ENCODE data around the gene SELENOP. TPM values are rescaled to one million over a fixed set of nuclear protein-coding genes. Genes with fewer than 3 reads are reported as not detected.

Gene SELENOP
- total and polyA plus RNA-seq, 9 donors, result 339 to 764 (median 590) TPM

- TF ChIP-seq POLR2A (IDR thresholded peaks at IDR 0.05), result no peak
- TF ChIP-seq EP300 (IDR thresholded peaks at IDR 0.05), result no peak
- no peak for TF ChIP-seq CTCF (IDR thresholded peaks at IDR 0.05)
- Histone ChIP-seq H3K4me3 (no peak overlapping the region), H3K27ac (no peak overlapping the region), H3K4me1 (ENCODE audit: insufficient read depth) (no peaks in the 10 kb centered on the region), H3K36me3 (no peaks in the 10 kb centered on the region), H3K9me3 (no peaks in the 10 kb centered on the region), H3K27me3 (no peaks in the 10 kb centered on the region)
- WGBS, 3 donors, result 68 to 80% (median 77%) methylated on average over 1 of the region's 1 CpG
- intact Hi-C loops (cut with DNase I), result no loop called here
- no peak for DNase-seq
Observed at GRCh38 chr5:42779083-42779482, 32.6 kb downstream of the SELENOP start.

- intact Hi-C loops (cut with DNase I), result no loop called here
- H3K36me3 ChIP-seq, result no peaks in the 10 kb centered on the region
- H3K27ac ChIP-seq, result no peak overlapping the region
- H3K27me3 ChIP-seq, result no peaks in the 10 kb centered on the region
- no peak overlapping the region for H3K4me3 ChIP-seq
- 81 to 85% (median 81%) methylated on average over 13 of the region's 13 CpGs for WGBS, 3 donors
- TF ChIP-seq CTCF (IDR thresholded peaks at IDR 0.05), result no peak
- no peak for TF ChIP-seq POLR2A (IDR thresholded peaks at IDR 0.05)
- no peak for TF ChIP-seq EP300 (IDR thresholded peaks at IDR 0.05)
- DNase-seq, result no peak
- H3K9me3 ChIP-seq, result no peaks in the 10 kb centered on the region
- H3K4me1 ChIP-seq (ENCODE audit: insufficient read depth), result no peaks in the 10 kb centered on the region
Observed at GRCh38 chr5:42772265-42772993, 39.3 kb downstream of the SELENOP start.

GRCh38 chr5:42770003-42770402 is 41.7 kb downstream of the SELENOP start:
- H3K4me1 ChIP-seq (ENCODE audit: insufficient read depth), result no peaks in the 10 kb centered on the region
- H3K36me3 ChIP-seq, result no peaks in the 10 kb centered on the region
- H3K27ac ChIP-seq, result no peak overlapping the region
- TF ChIP-seq CTCF (IDR thresholded peaks at IDR 0.05) (no peak), POLR2A (IDR thresholded peaks at IDR 0.05) (no peak), EP300 (IDR thresholded peaks at IDR 0.05) (no peak)
- H3K4me3 ChIP-seq, result no peak overlapping the region
- no peaks in the 10 kb centered on the region for H3K27me3 ChIP-seq
- no peaks in the 10 kb centered on the region for H3K9me3 ChIP-seq
- DNase-seq, result no peak
- intact Hi-C loops (cut with DNase I), result no loop called here

GRCh38 chr5:42768106-42768504 is 43.6 kb downstream of the SELENOP start:
- TF ChIP-seq CTCF (IDR thresholded peaks at IDR 0.05), result no peak
- TF ChIP-seq EP300 (IDR thresholded peaks at IDR 0.05), result no peak
- TF ChIP-seq POLR2A (IDR thresholded peaks at IDR 0.05), result no peak
- Histone ChIP-seq H3K4me3 (no peak overlapping the region), H3K4me1 (ENCODE audit: insufficient read depth) (no peaks in the 10 kb centered on the region), H3K27me3 (no peaks in the 10 kb centered on the region), H3K9me3 (no peaks in the 10 kb centered on the region), H3K27ac (no peak overlapping the region), H3K36me3 (no peaks in the 10 kb centered on the region)
- DNase-seq, result no peak
- WGBS, 3 donors, result 12 to 19% (median 16%) methylated on average over 1 of the region's 1 CpG
- intact Hi-C loops (cut with DNase I), result loop anchor here in 3 of 4 donors (5.0 to 10.0 kb wide), 3 partner anchors 763 to 903 kb away; no protein-coding TSS in a partner anchor

Measured in ovary (tissue), 9 donors.